SK-N-SH treated with all-trans-retinoic acid at 6 μM for 48 hours (cell line): ENCODE data around the gene MPPED1.

Experiments
- ATAC-seq: fragments of 200-7000 bp; cut with Tn5 transposase; 3 replicates; pipeline ENCODE4 v1.9.1; 2020; ENCODE audit warnings: mild to moderate bottlenecking, moderate library complexity
- ARNTL ChIP-seq: fragments of 450-650 bp; formaldehyde crosslinking; IDR thresholded peaks from 2 replicates; pipeline ENCODE4 v1.5.0; 2020; ENCODE audit warnings: low read depth, mild to moderate bottlenecking, moderate library complexity, borderline replicate concordance
- BACH2 ChIP-seq: fragments of 250-450 bp; sonication (Bioruptor Pico); IDR thresholded peaks from 2 replicates; pipeline ENCODE4 v1.9.0; 2021; ENCODE audit warnings: mild to moderate bottlenecking, borderline replicate concordance
- CREB5 ChIP-seq: fragments of 250-450 bp; sonication (Bioruptor Pico); IDR thresholded peaks from 2 replicates; pipeline ENCODE4 v1.5.1; 2020; ENCODE audit warnings: low read depth, mild to moderate bottlenecking, moderate library complexity
- CSDC2 ChIP-seq: fragments of 250-450 bp; sonication (Bioruptor Pico); IDR thresholded peaks from 2 replicates; pipeline ENCODE4 v1.5.0; 2020; ENCODE audit warnings: mild to moderate bottlenecking, moderate library complexity
- CSRNP3 ChIP-seq: fragments of 250-450 bp; sonication (Bioruptor Pico); IDR thresholded peaks from 2 replicates; pipeline ENCODE4 v1.5.1; 2021; ENCODE audit warnings: mild to moderate bottlenecking, moderate library complexity
- ESRRG ChIP-seq: fragments of 250-450 bp; sonication (Bioruptor Pico); IDR thresholded peaks from 2 replicates; pipeline ENCODE4 v1.6.1; 2021; ENCODE audit warnings: mild to moderate bottlenecking
- GLIS3 ChIP-seq: fragments of 250-450 bp; sonication (Bioruptor Pico); IDR thresholded peaks from 2 replicates; pipeline ENCODE4 v1.5.0; 2020; ENCODE audit warnings: mild to moderate bottlenecking, moderate library complexity
- OSR1 ChIP-seq: fragments of 250-450 bp; sonication (Bioruptor Pico); IDR thresholded peaks from 2 replicates; pipeline ENCODE4 v1.8.0; 2022; ENCODE audit warnings: moderate library complexity, mild to moderate bottlenecking, inconsistent platforms
- PATZ1 ChIP-seq: fragments of 250-450 bp; sonication (Bioruptor Pico); IDR thresholded peaks from 2 replicates; pipeline ENCODE4 v1.8.0; 2020; ENCODE audit warnings: mild to moderate bottlenecking, moderate library complexity, borderline replicate concordance
- POU6F1 ChIP-seq: fragments of 250-450 bp; sonication (Bioruptor Pico); IDR thresholded peaks from 2 replicates; pipeline ENCODE4 v1.8.0; 2021; ENCODE audit warnings: low read depth, mild to moderate bottlenecking, moderate library complexity, borderline replicate concordance
- PPARA ChIP-seq: fragments of 250-450 bp; sonication (Bioruptor Pico); IDR thresholded peaks from 2 replicates; pipeline ENCODE4 v1.5.0; 2020; ENCODE audit warnings: mild to moderate bottlenecking, borderline replicate concordance
- RARB ChIP-seq: fragments of 250-450 bp; sonication (Bioruptor Pico); IDR thresholded peaks from 2 replicates; pipeline ENCODE4 v1.8.0; 2021; ENCODE audit warnings: mild to moderate bottlenecking, moderate library complexity
- SNAI2 ChIP-seq: fragments of 250-450 bp; sonication (Bioruptor Pico); IDR thresholded peaks from 2 replicates; pipeline ENCODE4 v1.5.0; 2020; ENCODE audit warnings: mild to moderate bottlenecking, moderate library complexity
- TCF4 ChIP-seq: fragments of 250-450 bp; sonication (Bioruptor Pico); IDR thresholded peaks from 2 replicates; pipeline ENCODE4 v1.8.0; 2021; ENCODE audit warnings: mild to moderate bottlenecking, moderate library complexity, borderline replicate concordance
- TOX ChIP-seq: fragments of 250-450 bp; sonication (Bioruptor Pico); IDR thresholded peaks from 2 replicates; pipeline ENCODE4 v1.8.0; 2021; ENCODE audit warnings: mild to moderate bottlenecking, moderate library complexity, borderline replicate concordance
- TSHZ2 ChIP-seq: fragments of 250-450 bp; sonication (Bioruptor Pico); IDR thresholded peaks from 2 replicates; pipeline ENCODE4 v1.5.0; 2020; ENCODE audit warnings: mild to moderate bottlenecking, moderate library complexity
- ZC3H10 ChIP-seq: fragments of 250-450 bp; sonication (Bioruptor Pico); IDR thresholded peaks from 2 replicates; pipeline ENCODE4 v1.5.1; 2021; ENCODE audit warnings: mild to moderate bottlenecking, moderate library complexity
- ZNF70 ChIP-seq: fragments of 450-650 bp; formaldehyde crosslinking; IDR thresholded peaks from 2 replicates; pipeline ENCODE4 v1.5.0; 2020; ENCODE audit warnings: mild to moderate bottlenecking, moderate library complexity
- ZNF8 ChIP-seq: fragments of 450-650 bp; formaldehyde crosslinking; IDR thresholded peaks from 2 replicates; pipeline ENCODE4 v1.5.0; 2020; ENCODE audit warnings: mild to moderate bottlenecking, moderate library complexity

MPPED1 gene

GRCh38 chr22:43530349-43531201, 118.8 kb downstream of the MPPED1 start:
- TF ChIP-seq GLIS3 (CRISPR knock-in tag) (no peak), ARNTL (no peak), OSR1 (CRISPR knock-in tag) (no peak), RARB (CRISPR knock-in tag) (no peak), POU6F1 (no peak), CSRNP3 (CRISPR knock-in tag) (no peak), CSDC2 (CRISPR knock-in tag) (no peak), ZNF70 (CRISPR knock-in tag) (no peak), BACH2 (CRISPR knock-in tag) (no peak), ZNF8 (no peak), PPARA (CRISPR knock-in tag) (no peak), TSHZ2 (CRISPR knock-in tag) (no peak), ESRRG (CRISPR knock-in tag) (no peak), ZC3H10 (CRISPR knock-in tag) (no peak), SNAI2 (no peak)
- ATAC-seq, result no peak

GRCh38 chr22:43531651-43532050, 119.8 kb downstream of the MPPED1 start:
- TF ChIP-seq ARNTL (no peak), PATZ1 (no peak), CREB5 (no peak), ZC3H10 (CRISPR knock-in tag) (no peak), CSRNP3 (CRISPR knock-in tag) (no peak), BACH2 (CRISPR knock-in tag) (no peak)
- ATAC-seq, result no peak

- ATAC-seq, result no peak
- TF ChIP-seq OSR1 (CRISPR knock-in tag), result no peak
- TF ChIP-seq CREB5, result no peak
- no peak for TF ChIP-seq ARNTL
- TF ChIP-seq TCF4, result no peak
- no peak for TF ChIP-seq ESRRG (CRISPR knock-in tag)
- TF ChIP-seq SNAI2, result no peak
- no peak for TF ChIP-seq RARB (CRISPR knock-in tag)
- no peak for TF ChIP-seq CSDC2 (CRISPR knock-in tag)
- TF ChIP-seq GLIS3 (CRISPR knock-in tag), result no peak
- TF ChIP-seq TOX (CRISPR knock-in tag), result no peak
- no peak for TF ChIP-seq ZNF8
- TF ChIP-seq POU6F1, result no peak
Measured at GRCh38 chr22:43532301-43533155, 120.7 kb downstream of the MPPED1 start.
